Esophagus muscularis mucosa (tissue), 4 donors: ENCODE results near the gene RCOR1.

Source experiments
- CTCF ChIP-seq, 3 experiments: fragments of 200-600 bp in 2 of 3; fragments of 450-650 bp in 1 of 3; sonication (generic) in 2 of 3; IDR thresholded peaks; one replicate each; pipeline ENCODE4 v1.5.1; 2017 to 2019; ENCODE audit warnings: antibody characterized with exemption in 3 of 3, mild to moderate bottlenecking in 2 of 3, moderate library complexity in 1 of 3
- EP300 ChIP-seq: sonication (generic); formaldehyde crosslinking; IDR thresholded peaks from one replicate; pipeline ENCODE4 v1.6.1; 2017; ENCODE audit warnings: antibody characterized with exemption
- POLR2AphosphoS5 ChIP-seq, 2 donors: sonication (generic); formaldehyde crosslinking; IDR thresholded peaks; one replicate each; pipeline ENCODE4 v1.6.1; 2017; ENCODE audit warnings: antibody characterized with exemption in 2 of 2

- TF ChIP-seq CTCF (IDR thresholded peaks at IDR 0.05) (no peak), POLR2AphosphoS5 (IDR thresholded peaks at IDR 0.05) (no peak), EP300 (no peak)
Observed at GRCh38 chr14:102678394-102678793, 85.9 kb downstream of the RCOR1 start.
